Urinary bladder (tissue), 4 donors: ENCODE measurements around the gene OR10A4. TPM values are rescaled to one million over a fixed set of nuclear protein-coding genes. Genes with fewer than 3 reads are reported as not detected.
"Not testable (repeated sequence)": the region's sequence is repeated elsewhere in the genome, so short reads cannot be mapped to it uniquely, and the experiment has no call there.

Experiments
- DNase-seq: peaks from one replicate; pipeline ENCODE4 v3.0.0-alpha.2; 2015; ENCODE audit errors: extremely low spot score
- H3K27ac ChIP-seq: one replicate; pipeline ENCODE4 v1.5.1; 2013; ENCODE audit warnings: low read depth, mild to moderate bottlenecking, moderate library complexity
- H3K36me3 ChIP-seq: one replicate; pipeline ENCODE4 v1.6.1; 2013; ENCODE audit warnings: mild to moderate bottlenecking, moderate library complexity; ENCODE audit not compliant: insufficient read depth
- H3K4me1 ChIP-seq: one replicate; pipeline ENCODE4 v1.6.1; 2013; ENCODE audit warnings: mild to moderate bottlenecking, moderate library complexity; ENCODE audit not compliant: insufficient read depth
- H3K4me3 ChIP-seq: one replicate; pipeline ENCODE4 v1.5.1; 2013; ENCODE audit warnings: low read depth, low read length
- WGBS: extraction: QIAGEN DNeasy Blood & Tissue Kit; methylation state at CpG from one replicate; pipeline ENCODE4 v1.1.7; 2013; 5-methylcytosine and 5-hydroxymethylcytosine counted together
- polyA plus RNA-seq: library from polyadenylated mRNA; stranded (reverse); fragments of 200-250 nt; gene quantifications from one replicate; pipeline ENCODE4 v1.2.3, GENCODE V29; 2013
- total RNA-seq: library from RNA; depleted of rRNA; stranded (reverse); fragments of >200 nt; gene quantifications from one replicate; pipeline ENCODE4 v1.2.3, GENCODE V29; 2014
- donor health status: healthy with polysubstance abuse.
- donor health status: healthy.

OR10A4 gene
- total RNA-seq (not detected), polyA plus RNA-seq (not detected)

- no peak within 1 kb of the TSS for H3K4me3 ChIP-seq
- H3K36me3 ChIP-seq = no peaks in the 10 kb centered on the region
- H3K4me1 ChIP-seq = no peaks in the 10 kb centered on the region
- 91% methylated on average over 1 of the region's 1 CpG for WGBS
- H3K27ac ChIP-seq = no peak within 1 kb of the TSS
- DNase-seq = no peak
These were observed at the start of gene OR10A4 for GRCh38 chr11:6876325-6876724. TSS of gene OR10A4 (plus strand) at chr11:6876625. CDS start at chr11:6876648, 23 bp downstream.

- H3K27ac ChIP-seq = no peak overlapping the region
- no peaks in the 10 kb centered on the region for H3K36me3 ChIP-seq
- no peak overlapping the region for H3K4me3 ChIP-seq
- H3K4me1 ChIP-seq = no peaks in the 10 kb centered on the region
- WGBS = 85% methylated on average over 1 of the region's 1 CpG
- no peak for DNase-seq
These were observed 48.3 kb upstream of the OR10A4 start for GRCh38 chr11:6828103-6828502.

- DNase-seq = no peak
- no peaks in the 10 kb centered on the region for H3K36me3 ChIP-seq
- 80% methylated on average over 6 of the region's 6 CpGs for WGBS
- no peaks in the 10 kb centered on the region for H3K4me1 ChIP-seq
- no peak overlapping the region for H3K4me3 ChIP-seq
- no peak overlapping the region for H3K27ac ChIP-seq
These were observed 43.1 kb upstream of the OR10A4 start for GRCh38 chr11:6833356-6833755.

- 56% methylated on average over 1 of the region's 1 CpG for WGBS
- no peaks in the 10 kb centered on the region for H3K36me3 ChIP-seq
- no peak overlapping the region for H3K4me3 ChIP-seq
- DNase-seq = no peak
- H3K27ac ChIP-seq = no peak overlapping the region
- no peaks in the 10 kb centered on the region for H3K4me1 ChIP-seq
These were observed 42.4 kb upstream of the OR10A4 start for GRCh38 chr11:6834021-6834420.

- DNase-seq = no peak
- no peaks in the 10 kb centered on the region for H3K4me1 ChIP-seq
- no peak overlapping the region for H3K27ac ChIP-seq
- H3K4me3 ChIP-seq = no peak overlapping the region
- no peaks in the 10 kb centered on the region for H3K36me3 ChIP-seq
These were observed 34.7 kb upstream of the OR10A4 start for GRCh38 chr11:6841694-6842093.

- H3K4me3 ChIP-seq = no peak overlapping the region
- no peak for DNase-seq
- H3K4me1 ChIP-seq = no peaks in the 10 kb centered on the region
- H3K27ac ChIP-seq = no peak overlapping the region
- 61% methylated on average over 2 of the region's 2 CpGs for WGBS
- H3K36me3 ChIP-seq = no peaks in the 10 kb centered on the region
These were observed 32.8 kb upstream of the OR10A4 start for GRCh38 chr11:6843670-6844069.

- WGBS = 89% methylated on average over 5 of the region's 5 CpGs
- H3K36me3 ChIP-seq = no peaks in the 10 kb centered on the region
- no peak for DNase-seq
These were observed 32.1 kb upstream of the OR10A4 start for GRCh38 chr11:6844356-6844755.

GRCh38 chr11:6845383-6845782, 31.0 kb upstream of the OR10A4 start, which contains the start of gene OR10A5:
TSS of gene OR10A5 (plus strand) at chr11:6845683. CDS start at chr11:6845683, 0 bp downstream.
- Histone ChIP-seq H3K36me3 (no peaks in the 10 kb centered on the region), H3K4me3 (no peak within 1 kb of the TSS), H3K4me1 (no peaks in the 10 kb centered on the region), H3K27ac (no peak within 1 kb of the TSS)
- WGBS = 77% methylated on average over 3 of the region's 3 CpGs
- no peak for DNase-seq

More at GRCh38 chr11:6844356-6844755, 32.1 kb upstream of the OR10A4 start:
- Histone ChIP-seq H3K27ac (no peak overlapping the region), H3K4me3 (no peak overlapping the region), H3K4me1 (no peaks in the 10 kb centered on the region)

- DNase-seq = no peak
- H3K27ac ChIP-seq = no peak overlapping the region
- H3K36me3 ChIP-seq = no peaks in the 10 kb centered on the region
- WGBS = 82% methylated on average over 2 of the region's 2 CpGs
- no peaks in the 10 kb centered on the region for H3K4me1 ChIP-seq
- no peak overlapping the region for H3K4me3 ChIP-seq
These were observed 25.9 kb upstream of the OR10A4 start for GRCh38 chr11:6850526-6850925.

GRCh38 chr11:6854801-6855200, 21.6 kb upstream of the OR10A4 start:
- DNase-seq, H3K27ac ChIP-seq, H3K4me1 ChIP-seq, H3K4me3 ChIP-seq, H3K36me3 ChIP-seq: not testable (repeated sequence)
- WGBS = 95% methylated on average over 6 of the region's 6 CpGs

- WGBS = 26% methylated on average over 1 of the region's 1 CpG
- H3K36me3 ChIP-seq = no peaks in the 10 kb centered on the region
- DNase-seq = no peak
- no peak overlapping the region for H3K27ac ChIP-seq
- no peaks in the 10 kb centered on the region for H3K4me1 ChIP-seq
- H3K4me3 ChIP-seq = no peak overlapping the region
These were observed 20.4 kb upstream of the OR10A4 start for GRCh38 chr11:6855971-6856541.

- 51% methylated on average over 3 of the region's 3 CpGs for WGBS
- no peak for DNase-seq
These were observed 19.6 kb upstream of the OR10A4 start for GRCh38 chr11:6856871-6857270.

GRCh38 chr11:6862961-6863360, 13.5 kb upstream of the OR10A4 start, which contains the start of gene OR10A2:
TSS of gene OR10A2 (plus strand) at chr11:6863057. CDS start at chr11:6869755, 6,698 bp downstream.
- Histone ChIP-seq H3K4me1 (no peaks in the 10 kb centered on the region), H3K27ac (no peak within 1 kb of the TSS), H3K4me3 (no peak within 1 kb of the TSS), H3K36me3 (no peaks in the 10 kb centered on the region)
- 35% methylated on average over 1 of the region's 1 CpG for WGBS
- DNase-seq = no peak

More at GRCh38 chr11:6856871-6857270, 19.6 kb upstream of the OR10A4 start:
- Histone ChIP-seq H3K4me3 (no peak overlapping the region), H3K27ac (no peak overlapping the region), H3K36me3 (no peaks in the 10 kb centered on the region), H3K4me1 (no peaks in the 10 kb centered on the region)

GRCh38 chr11:6864438-6864837, 12.0 kb upstream of the OR10A4 start:
- H3K36me3 ChIP-seq = no peaks in the 10 kb centered on the region
- DNase-seq = no peak
- no peaks in the 10 kb centered on the region for H3K4me1 ChIP-seq
- no peak overlapping the region for H3K4me3 ChIP-seq
- no peak overlapping the region for H3K27ac ChIP-seq
- whole genome bisulfite sequencing = 86% methylated on average over 1 of the region's 1 CpG

- 83% methylated on average over 1 of the region's 1 CpG for WGBS
- H3K27ac ChIP-seq = no peak overlapping the region
These were observed 5.1 kb upstream of the OR10A4 start for GRCh38 chr11:6871278-6871677.

More at GRCh38 chr11:6871278-6871677, 5.1 kb upstream of the OR10A4 start:
- DNase-seq = no peak
- Histone ChIP-seq H3K4me1 (no peaks in the 10 kb centered on the region), H3K4me3 (no peak overlapping the region), H3K36me3 (no peaks in the 10 kb centered on the region)
